CD4-positive, alpha-beta T cell treated with Interleukin-21 for 1 hour (primary cell): ENCODE data around the gene GATA6.
"Not testable (repeated sequence)": the region's sequence is repeated elsewhere in the genome, so short reads cannot be mapped to it uniquely, and the experiment has no call there.

ENCODE experiments used
- DNase-seq: peaks from one replicate; pipeline ENCODE4 v3.0.0-alpha.2; 2020

GATA6 gene

GRCh38 chr18:22184573-22184972 is 15.2 kb downstream of the GATA6 start:
- not testable (repeated sequence) for DNase-seq

GRCh38 chr18:22185273-22185672 is 15.9 kb downstream of the GATA6 start:
- DNase-seq, result no peak

GRCh38 chr18:22185771-22186386 is 16.5 kb downstream of the GATA6 start:
- DNase-seq, result no peak

- no peak for DNase-seq
Measured at GRCh38 chr18:22186484-22186971, 17.1 kb downstream of the GATA6 start.

- DNase-seq, result no peak
Measured at GRCh38 chr18:22188559-22189267, 19.3 kb downstream of the GATA6 start.

- DNase-seq, result no peak
Measured at GRCh38 chr18:22189449-22190166, 20.2 kb downstream of the GATA6 start.

- no peak for DNase-seq
Measured at GRCh38 chr18:22191346-22191695, 21.9 kb downstream of the GATA6 start.

- DNase-seq, result no peak
Measured at GRCh38 chr18:22191923-22192322, 22.5 kb downstream of the GATA6 start.

- no peak for DNase-seq
Measured at GRCh38 chr18:22193466-22193865, 24.1 kb downstream of the GATA6 start.

GRCh38 chr18:22194151-22194598 is 24.8 kb downstream of the GATA6 start:
- no peak for DNase-seq

GRCh38 chr18:22195052-22195451 is 25.7 kb downstream of the GATA6 start:
- DNase-seq, result no peak

- not testable (repeated sequence) for DNase-seq
Measured at GRCh38 chr18:22196943-22197342, 27.6 kb downstream of the GATA6 start.

GRCh38 chr18:22197668-22198067 is 28.3 kb downstream of the GATA6 start:
- DNase-seq, result no peak

GRCh38 chr18:22198163-22198562 is 28.8 kb downstream of the GATA6 start:
- no peak for DNase-seq

- DNase-seq, result no peak
Measured at GRCh38 chr18:22199005-22199404, 29.6 kb downstream of the GATA6 start.

- no peak for DNase-seq
Measured at GRCh38 chr18:22200611-22201225, 31.3 kb downstream of the GATA6 start.

- DNase-seq, result no peak
Measured at GRCh38 chr18:22203035-22203434, 33.6 kb downstream of the GATA6 start.

- DNase-seq, result no peak
Measured at GRCh38 chr18:22203536-22204213, 34.3 kb downstream of the GATA6 start.

- DNase-seq, result no peak
Measured at GRCh38 chr18:22204214-22204536, 34.8 kb downstream of the GATA6 start.

GRCh38 chr18:22204996-22205395 is 35.6 kb downstream of the GATA6 start:
- DNase-seq, result no peak

GRCh38 chr18:22207021-22207758 is 37.8 kb downstream of the GATA6 start:
- no peak for DNase-seq

- no peak for DNase-seq
Measured at GRCh38 chr18:22210311-22210754, 40.9 kb downstream of the GATA6 start.
